Neural cell (in vitro differentiated cells): ENCODE measurements around the gene FAM20B.

ENCODE experiments used
- EZH2 ChIP-seq: fragments of 200-600, 300-800 bp; shearing (Covaris generic), sonication (generic); IDR thresholded peaks from 2 replicates; pipeline ENCODE4 v1.6.1; 2014; ENCODE audit warnings: antibody characterized with exemption, low read length, borderline replicate concordance, mild to moderate bottlenecking; ENCODE audit not compliant: insufficient read depth, poor library complexity, severe bottlenecking
- MXI1 ChIP-seq: fragments of 450-650 bp; conservative IDR thresholded peaks from 2 replicates; pipeline ENCODE4 v1.6.1; 2014; ENCODE audit warnings: antibody characterized with exemption, mild to moderate bottlenecking; ENCODE audit not compliant: poor library complexity, severe bottlenecking
- SMC3 ChIP-seq: fragments of 450-650 bp; conservative IDR thresholded peaks from 2 replicates; pipeline ENCODE4 v1.6.1; 2014; ENCODE audit warnings: antibody characterized with exemption, mild to moderate bottlenecking, moderate library complexity; ENCODE audit not compliant: poor library complexity
- TF ChIP-seq, protein P1 (sequence below): fragments of 450-650 bp; IDR thresholded peaks from 2 replicates; pipeline ENCODE4 v1.5.1; 2014; ENCODE audit warnings: antibody characterized with exemption, mild to moderate bottlenecking, moderate library complexity; ENCODE audit not compliant: poor library complexity, severe bottlenecking

GRCh38 chr1:179031855-179032513, 6.3 kb downstream of the FAM20B start:
- TF ChIP-seq, protein P1, sequence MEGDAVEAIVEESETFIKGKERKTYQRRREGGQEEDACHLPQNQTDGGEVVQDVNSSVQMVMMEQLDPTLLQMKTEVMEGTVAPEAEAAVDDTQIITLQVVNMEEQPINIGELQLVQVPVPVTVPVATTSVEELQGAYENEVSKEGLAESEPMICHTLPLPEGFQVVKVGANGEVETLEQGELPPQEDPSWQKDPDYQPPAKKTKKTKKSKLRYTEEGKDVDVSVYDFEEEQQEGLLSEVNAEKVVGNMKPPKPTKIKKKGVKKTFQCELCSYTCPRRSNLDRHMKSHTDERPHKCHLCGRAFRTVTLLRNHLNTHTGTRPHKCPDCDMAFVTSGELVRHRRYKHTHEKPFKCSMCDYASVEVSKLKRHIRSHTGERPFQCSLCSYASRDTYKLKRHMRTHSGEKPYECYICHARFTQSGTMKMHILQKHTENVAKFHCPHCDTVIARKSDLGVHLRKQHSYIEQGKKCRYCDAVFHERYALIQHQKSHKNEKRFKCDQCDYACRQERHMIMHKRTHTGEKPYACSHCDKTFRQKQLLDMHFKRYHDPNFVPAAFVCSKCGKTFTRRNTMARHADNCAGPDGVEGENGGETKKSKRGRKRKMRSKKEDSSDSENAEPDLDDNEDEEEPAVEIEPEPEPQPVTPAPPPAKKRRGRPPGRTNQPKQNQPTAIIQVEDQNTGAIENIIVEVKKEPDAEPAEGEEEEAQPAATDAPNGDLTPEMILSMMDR: no peak
- TF ChIP-seq SMC3 (no peak), MXI1 (no peak), EZH2 (no peak)
